ENCODE data around the gene SRRM3. TPM values are rescaled to one million over a fixed set of nuclear protein-coding genes. Genes with fewer than 3 reads are reported as not detected.
"Not testable (repeated sequence)": the region's sequence is repeated elsewhere in the genome, so short reads cannot be mapped to it uniquely, and the experiment has no call there.

Gene SRRM3
- total RNA-seq, 2 experiments from 2014 or later, result not detected

GRCh38 chr7:76282344-76283253, 80.9 kb downstream of the SRRM3 start:
- no peak for DNase-seq
- H3K27me3 Mint-ChIP-seq, result peaks cover 46% of the 10 kb centered on the region

GRCh38 chr7:76283254-76284159, 81.8 kb downstream of the SRRM3 start:
- Mint-ChIP-seq H3K27ac (no peak overlapping the region), H3K36me3 (ENCODE audit: low read depth) (no peaks in the 10 kb centered on the region), H3K4me3 (peak overlapping the region; percentile 36), H3K4me1 (peaks cover 13% of the 10 kb centered on the region), H3K27me3 (peaks cover 42% of the 10 kb centered on the region), H3K9me3 (no peaks in the 10 kb centered on the region)
- CTCF ChIA-PET, result interaction anchor here (0.6 kb wide), 1 partner anchor 27 kb away, joined by 3 read pairs; no protein-coding TSS in a partner anchor
- POLR2A ChIA-PET, result interaction anchor here (1.7 to 2.0 kb wide), 2 partner anchors 10 to 34 kb away, joined by 5 to 7 read pairs; no protein-coding TSS in a partner anchor
- no peak for DNase-seq

More at GRCh38 chr7:76282344-76283253, 80.9 kb downstream of the SRRM3 start:
- peak overlapping the region; percentile 37 for H3K4me3 Mint-ChIP-seq
- H3K4me1 Mint-ChIP-seq, result peaks cover 13% of the 10 kb centered on the region
- no peaks in the 10 kb centered on the region for H3K9me3 Mint-ChIP-seq
- H3K36me3 Mint-ChIP-seq (ENCODE audit: low read depth), result no peaks in the 10 kb centered on the region
- ChIA-PET CTCF (interaction anchor here (0.7 to 2.3 kb wide), 3 partner anchors 9 to 28 kb away, joined by 3 to 8 read pairs (median 5); no protein-coding TSS in a partner anchor), POLR2A (interaction anchor here (1.7 to 2.0 kb wide), 2 partner anchors 9 to 35 kb away, joined by 5 to 7 read pairs; no protein-coding TSS in a partner anchor)
- no peak overlapping the region for H3K27ac Mint-ChIP-seq

- H3K4me3 Mint-ChIP-seq, result no peak overlapping the region
- POLR2A ChIA-PET, result interaction anchor here (1.7 kb wide), 1 partner anchor 32 kb away, joined by 6 read pairs; no protein-coding TSS in a partner anchor
- CTCF ChIA-PET, result interaction anchor here (1.8 kb wide), 1 partner anchor 29 kb away, joined by 6 read pairs; no protein-coding TSS in a partner anchor
- no peaks in the 10 kb centered on the region for H3K9me3 Mint-ChIP-seq
- H3K27ac Mint-ChIP-seq, result no peak overlapping the region
- peaks cover 25% of the 10 kb centered on the region for H3K27me3 Mint-ChIP-seq
- DNase-seq, result no peak
- H3K4me1 Mint-ChIP-seq, result peaks cover 14% of the 10 kb centered on the region
- no peaks in the 10 kb centered on the region for H3K36me3 Mint-ChIP-seq (ENCODE audit: low read depth)
Observed at GRCh38 chr7:76285604-76286374, 84.1 kb downstream of the SRRM3 start.

- POLR2A ChIA-PET, result no interaction called here
- no peak for DNase-seq
- CTCF ChIA-PET, result interaction anchor here (1.8 kb wide), 1 partner anchor 28 kb away, joined by 6 read pairs; no protein-coding TSS in a partner anchor
- peaks cover 17% of the 10 kb centered on the region for H3K4me1 Mint-ChIP-seq
- no peaks in the 10 kb centered on the region for H3K9me3 Mint-ChIP-seq
- no peak overlapping the region for H3K27ac Mint-ChIP-seq
- peaks cover 20% of the 10 kb centered on the region for H3K27me3 Mint-ChIP-seq
- no peak overlapping the region for H3K4me3 Mint-ChIP-seq
- H3K36me3 Mint-ChIP-seq (ENCODE audit: low read depth), result no peaks in the 10 kb centered on the region
Observed at GRCh38 chr7:76286842-76287403, 85.2 kb downstream of the SRRM3 start.

GRCh38 chr7:76290847-76291350, 89.2 kb downstream of the SRRM3 start:
- not testable (repeated sequence) for DNase-seq; H3K27me3 Mint-ChIP-seq; H3K4me3 Mint-ChIP-seq; H3K9me3 Mint-ChIP-seq; H3K36me3 Mint-ChIP-seq (ENCODE audit: low read depth)
- ChIA-PET POLR2A (interaction anchor here (1.6 kb wide), 1 partner anchor 27 kb away, joined by 14 read pairs; no protein-coding TSS in a partner anchor), CTCF (interaction anchor here (0.6 to 6.7 kb wide), 21 partner anchors 9 to 124 kb away, joined by 3 to 125 read pairs (median 4); partner anchors contain the start of gene HSPB1)
- peaks cover 14% of the 10 kb centered on the region for H3K4me1 Mint-ChIP-seq
- peak overlapping the region; percentile 51 for H3K27ac Mint-ChIP-seq

GRCh38 chr7:76291351-76292212, 89.9 kb downstream of the SRRM3 start:
- ChIA-PET CTCF (interaction anchor here (0.6 to 6.7 kb wide), 25 partner anchors 8 to 299 kb away, joined by 3 to 125 read pairs (median 4); partner anchors contain the start of gene HSPB1), POLR2A (interaction anchor here (1.6 kb wide), 1 partner anchor 27 kb away, joined by 14 read pairs; no protein-coding TSS in a partner anchor)
- Mint-ChIP-seq H3K36me3 (ENCODE audit: low read depth) (no peaks in the 10 kb centered on the region), H3K27me3 (peaks cover 5% of the 10 kb centered on the region), H3K4me1 (peaks cover 14% of the 10 kb centered on the region), H3K4me3 (no peak overlapping the region), H3K27ac (peak overlapping the region; percentile 51), H3K9me3 (no peaks in the 10 kb centered on the region)
- DNase-seq, result peak; percentile 90

GRCh38 chr7:76292213-76292573, 90.5 kb downstream of the SRRM3 start:
- H3K27ac Mint-ChIP-seq, result no peak overlapping the region

GRCh38 chr7:76292911-76293310, 91.2 kb downstream of the SRRM3 start:
- H3K36me3 Mint-ChIP-seq (ENCODE audit: low read depth); H3K27ac Mint-ChIP-seq; H3K4me3 Mint-ChIP-seq; H3K27me3 Mint-ChIP-seq; H3K9me3 Mint-ChIP-seq; DNase-seq: not testable (repeated sequence)
- ChIA-PET POLR2A (interaction anchor here (0.7 kb wide), 1 partner anchor 25 kb away, joined by 3 read pairs; no protein-coding TSS in a partner anchor), CTCF (interaction anchor here (0.7 to 6.7 kb wide), 8 partner anchors 10 to 114 kb away, joined by 3 to 125 read pairs (median 8); partner anchors contain the start of gene HSPB1)
- peaks cover 16% of the 10 kb centered on the region for H3K4me1 Mint-ChIP-seq

More at GRCh38 chr7:76292213-76292573, 90.5 kb downstream of the SRRM3 start:
- Mint-ChIP-seq H3K4me3 (no peak overlapping the region), H3K4me1 (peaks cover 16% of the 10 kb centered on the region), H3K36me3 (ENCODE audit: low read depth) (no peaks in the 10 kb centered on the region), H3K27me3 (peaks cover 5% of the 10 kb centered on the region), H3K9me3 (no peaks in the 10 kb centered on the region)
- POLR2A ChIA-PET, result interaction anchor here (1.6 kb wide), 1 partner anchor 26 kb away, joined by 14 read pairs; no protein-coding TSS in a partner anchor
- CTCF ChIA-PET, result interaction anchor here (0.7 to 6.7 kb wide), 13 partner anchors 10 to 300 kb away, joined by 3 to 125 read pairs (median 7); partner anchors contain the start of gene HSPB1
- no peak for DNase-seq

GRCh38 chr7:76293407-76293901, 91.8 kb downstream of the SRRM3 start:
- H3K9me3 Mint-ChIP-seq, result no peaks in the 10 kb centered on the region
- H3K27me3 Mint-ChIP-seq, result peaks cover 5% of the 10 kb centered on the region
- H3K27ac Mint-ChIP-seq, result no peak overlapping the region
- CTCF ChIA-PET, result interaction anchor here (6.7 kb wide), 1 partner anchor 22 kb away, joined by 125 read pairs; no protein-coding TSS in a partner anchor
- no peaks in the 10 kb centered on the region for H3K36me3 Mint-ChIP-seq (ENCODE audit: low read depth)
- DNase-seq, result no peak
- H3K4me3 Mint-ChIP-seq, result no peak overlapping the region
- H3K4me1 Mint-ChIP-seq, result peaks cover 16% of the 10 kb centered on the region
- POLR2A ChIA-PET, result interaction anchor here (0.7 kb wide), 1 partner anchor 24 kb away, joined by 3 read pairs; no protein-coding TSS in a partner anchor

GRCh38 chr7:76294344-76295024, 92.8 kb downstream of the SRRM3 start:
- Mint-ChIP-seq H3K4me1 (peaks cover 16% of the 10 kb centered on the region), H3K36me3 (ENCODE audit: low read depth) (no peaks in the 10 kb centered on the region), H3K27me3 (peaks cover 5% of the 10 kb centered on the region), H3K4me3 (no peak overlapping the region), H3K27ac (no peak overlapping the region), H3K9me3 (no peaks in the 10 kb centered on the region)
- POLR2A ChIA-PET, result no interaction called here
- DNase-seq, result no peak
- CTCF ChIA-PET, result interaction anchor here (6.7 kb wide), 1 partner anchor 21 kb away, joined by 125 read pairs; no protein-coding TSS in a partner anchor

Data from activated CD4-positive, alpha-beta memory T cell treated with anti-CD3 and anti-CD28 coated beads, Interleukin-2, amount 10 ng/mL, durations not matched to agents 7 days and 5 days (primary cell).